H9 (cell line): ENCODE results near the gene BSDC1. TPM values are rescaled to one million over a fixed set of nuclear protein-coding genes. Genes with fewer than 3 reads are reported as not detected.

ENCODE experiments used
- DNase-seq: peaks from one replicate; pipeline ENCODE4 v3.0.0-alpha.2; 2017
- H2AFZ ChIP-seq: one replicate; pipeline ENCODE4 v1.6.1; 2013; ENCODE audit warnings: mild to moderate bottlenecking, low read length, control low read depth, moderate library complexity
- H2AK5ac ChIP-seq: 2 replicates; pipeline ENCODE4 v1.6.1; 2013; ENCODE audit warnings: low read length, control low read depth, mixed read lengths; ENCODE audit not compliant: insufficient read length
- H2BK120ac ChIP-seq: one replicate; pipeline ENCODE4 v1.6.1; 2013; ENCODE audit warnings: low read depth, mild to moderate bottlenecking, low read length, control low read depth, inconsistent platforms; ENCODE audit not compliant: poor library complexity, severe bottlenecking
- H2BK12ac ChIP-seq: 2 replicates; pipeline ENCODE4 v1.6.1; 2013; ENCODE audit warnings: low read length, control low read depth, mixed read lengths, low read depth; ENCODE audit not compliant: insufficient read length
- H2BK15ac ChIP-seq: 2 replicates; pipeline ENCODE4 v1.6.1; 2013; ENCODE audit warnings: low read depth, low read length, control low read depth
- H2BK20ac ChIP-seq: one replicate; pipeline ENCODE4 v1.6.1; 2013; ENCODE audit warnings: low read depth, mild to moderate bottlenecking, low read length, control low read depth, inconsistent platforms; ENCODE audit not compliant: poor library complexity, severe bottlenecking
- H2BK5ac ChIP-seq: 2 replicates; pipeline ENCODE4 v1.6.1; 2013; ENCODE audit warnings: low read length, control low read depth, mixed read lengths; ENCODE audit not compliant: insufficient read length
- H3K14ac ChIP-seq: 2 replicates; pipeline ENCODE4 v1.6.1; 2013; ENCODE audit warnings: low read length, control low read depth; ENCODE audit not compliant: insufficient read depth
- H3K18ac ChIP-seq: 2 replicates; pipeline ENCODE4 v1.6.1; 2013; ENCODE audit warnings: low read depth, mild to moderate bottlenecking, mixed read lengths, low read length, control low read depth; ENCODE audit not compliant: insufficient read length
- H3K23ac ChIP-seq: 2 replicates; pipeline ENCODE4 v1.6.1; 2013; ENCODE audit warnings: low read length, control low read depth, mixed read lengths, low read depth; ENCODE audit not compliant: insufficient read length
- H3K23me2 ChIP-seq: 2 replicates; pipeline ENCODE4 v1.6.1; 2013; ENCODE audit warnings: low read depth, mild to moderate bottlenecking, mixed read lengths, low read length, control low read depth; ENCODE audit not compliant: insufficient read length, poor library complexity, severe bottlenecking
- H3K27ac ChIP-seq: 2 replicates; pipeline ENCODE4 v1.5.1; 2013; ENCODE audit warnings: low read length, control low read depth, mixed read lengths, low read depth; ENCODE audit not compliant: insufficient read length
- H3K27me3 ChIP-seq: 2 replicates; pipeline ENCODE4 v1.6.1; 2013; ENCODE audit warnings: low read length, control low read depth, inconsistent platforms; ENCODE audit not compliant: insufficient read depth
- H3K4ac ChIP-seq: 2 replicates; pipeline ENCODE4 v1.6.1; 2013; ENCODE audit warnings: low read depth, mild to moderate bottlenecking, control low read depth, inconsistent platforms, low read length, moderate library complexity
- H3K4me1 ChIP-seq: 2 replicates; pipeline ENCODE4 v1.6.1; 2013; ENCODE audit warnings: low read length, control low read depth, inconsistent platforms; ENCODE audit not compliant: insufficient read depth
- H3K4me2 ChIP-seq: 2 replicates; pipeline ENCODE4 v1.6.1; 2013; ENCODE audit warnings: low read length, control low read depth, mixed read lengths; ENCODE audit not compliant: insufficient read length, insufficient read depth
- H3K56ac ChIP-seq: 2 replicates; pipeline ENCODE4 v1.6.1; 2013; ENCODE audit warnings: low read depth, mild to moderate bottlenecking, mixed read lengths, low read length, control low read depth; ENCODE audit not compliant: insufficient read length
- H3K79me1 ChIP-seq: 2 replicates; pipeline ENCODE4 v1.6.1; 2013; ENCODE audit warnings: low read depth, mild to moderate bottlenecking, moderate library complexity, low read length, control low read depth, inconsistent platforms; ENCODE audit not compliant: insufficient read depth, poor library complexity, severe bottlenecking
- H3K79me2 ChIP-seq: 2 replicates; pipeline ENCODE4 v1.6.1; 2013; ENCODE audit warnings: low read length, control low read depth, inconsistent platforms; ENCODE audit not compliant: insufficient read depth
- H3K9ac ChIP-seq: 2 replicates; pipeline ENCODE4 v1.6.1; 2013; ENCODE audit warnings: low read length, control low read depth, mixed read lengths; ENCODE audit not compliant: insufficient read length; ENCODE audit errors: extremely low read depth
- H3K9me3 ChIP-seq: one replicate; pipeline ENCODE4 v1.6.1; 2013; ENCODE audit warnings: low read depth, low read length, inconsistent platforms; ENCODE audit not compliant: control insufficient read depth
- H3T11ph ChIP-seq: one replicate; pipeline ENCODE4 v1.6.1; 2013; ENCODE audit warnings: mild to moderate bottlenecking, low read length, control low read depth, inconsistent platforms
- H4K20me1 ChIP-seq: one replicate; pipeline ENCODE4 v1.6.1; 2013; ENCODE audit not compliant: control insufficient read depth, insufficient read length, insufficient read depth
- H4K5ac ChIP-seq: 2 replicates; pipeline ENCODE4 v1.6.1; 2013; ENCODE audit warnings: low read depth, mild to moderate bottlenecking, mixed read lengths, low read length, control low read depth; ENCODE audit not compliant: insufficient read length
- H4K8ac ChIP-seq: replicated peaks from 2 replicates; pipeline ENCODE4 v1.6.1; 2013; ENCODE audit warnings: low read length, control low read depth, mixed read lengths, low read depth; ENCODE audit not compliant: insufficient read length
- H4K91ac ChIP-seq: 2 replicates; pipeline ENCODE4 v1.6.1; 2013; ENCODE audit warnings: low read depth, mild to moderate bottlenecking, moderate library complexity, mixed read lengths, low read length, control low read depth; ENCODE audit not compliant: insufficient read length
- H3K27ac Mint-ChIP-seq, 3 experiments: 2 replicates in 2 of 3; 3 replicates in 1 of 3; pipeline ENCODE4 v1.8.0; 2020 to 2021; ENCODE audit warnings: mixed read lengths in 3 of 3, mild to moderate bottlenecking in 1 of 3, moderate library complexity in 1 of 3
- H3K27me3 Mint-ChIP-seq: 2 replicates; pipeline ENCODE4 v1.8.0; 2021; ENCODE audit warnings: low read depth, mild to moderate bottlenecking, moderate library complexity, mixed read lengths
- H3K36me3 Mint-ChIP-seq, 3 experiments: 2 replicates in 2 of 3; 3 replicates in 1 of 3; pipeline ENCODE4 v1.8.0; 2020 to 2021; ENCODE audit warnings: low read depth in 3 of 3, mixed read lengths in 3 of 3; ENCODE audit not compliant: insufficient read depth in 1 of 3
- H3K4me1 Mint-ChIP-seq, 2 experiments: 2 replicates each; pipeline ENCODE4 v1.8.0; 2020; ENCODE audit warnings: mixed read lengths in 2 of 2
- H3K4me3 Mint-ChIP-seq, 2 experiments: 2 replicates in 1 of 2; 3 replicates in 1 of 2; pipeline ENCODE4 v1.8.0; 2020 to 2021; ENCODE audit warnings: mild to moderate bottlenecking in 2 of 2, mixed read lengths in 2 of 2, moderate library complexity in 1 of 2
- H3K9me3 Mint-ChIP-seq, 2 experiments: 2 replicates in 1 of 2; 3 replicates in 1 of 2; pipeline ENCODE4 v1.8.0; 2020; ENCODE audit warnings: mild to moderate bottlenecking in 2 of 2, mixed read lengths in 2 of 2, moderate library complexity in 1 of 2
- CTCF ChIP-seq: fragments of 200-600 bp; sonication (generic); conservative IDR thresholded peaks from 3 replicates; pipeline ENCODE4 v1.8.0; 2021; ENCODE audit warnings: antibody characterized with exemption, mild to moderate bottlenecking
- WGBS: extraction: QIAGEN DNeasy Blood & Tissue Kit; methylation state at CpG from one replicate; pipeline ENCODE4 v1.1.7; 2013; ENCODE audit warnings: missing lambda C conversion rate, low lambda C conversion rate, mixed read lengths; ENCODE audit not compliant: insufficient read length; ENCODE audit errors: extremely low coverage; 5-methylcytosine and 5-hydroxymethylcytosine counted together
- total RNA-seq: library from RNA; stranded (reverse); gene quantifications from 2 replicates; pipeline ENCODE4 v1.2.1, GENCODE V29; 2021

Gene BSDC1
- total RNA-seq, 1 experiment from 2014 or later: 52.6 TPM

- Histone ChIP-seq H3K79me2 (no peaks in the 10 kb centered on the region), H3K4me2 (no peak overlapping the region), H3K14ac (no peak overlapping the region), H3K23ac (no peak overlapping the region), H3K4ac (no peak overlapping the region), H2BK12ac (no peak overlapping the region), H3K56ac (no peak overlapping the region), H2AK5ac (no peak overlapping the region), H2AFZ (no peak overlapping the region), H4K5ac (no peak overlapping the region), H3K9ac (no peak overlapping the region), H2BK5ac (no peak overlapping the region), H3T11ph (no peak overlapping the region), H3K23me2 (no peaks in the 10 kb centered on the region), H2BK120ac (no peak overlapping the region), H3K27me3 (no peaks in the 10 kb centered on the region), H4K91ac (no peak overlapping the region), H4K20me1 (no peaks in the 10 kb centered on the region), H3K18ac (no peak overlapping the region), H3K79me1 (no peaks in the 10 kb centered on the region), H2BK15ac (no peak overlapping the region), H3K4me1 (no peaks in the 10 kb centered on the region), H2BK20ac (peak overlapping the region; percentile 45), H4K8ac (no peak overlapping the region), H3K27ac (no peak overlapping the region), H3K9me3 (no peaks in the 10 kb centered on the region)
- Mint-ChIP-seq H3K4me1 (peaks cover 9 to 16% of the 10 kb centered on the region in 2 experiments), H3K27ac (no peak overlapping the region), H3K36me3 (peaks cover under 1 to 17% (median 4%) of the 10 kb centered on the region in 3 experiments; a peak in 3 of 7 replicates), H3K4me3 (no peak overlapping the region), H3K9me3 (peaks cover 11 to 12% of the 10 kb centered on the region in 2 experiments; a peak in 4 of 5 replicates), H3K27me3 (peaks cover 2% of the 10 kb centered on the region)
- DNase-seq: no peak
- no CpG with 5 or more reads among the region's 1 CpG for WGBS
- TF ChIP-seq CTCF: no peak
Measured at GRCh38 chr1:32421775-32422174, 27.5 kb upstream of the BSDC1 start.
